HepG2 (cell line): Measurements from ENCODE around the gene FCN3. TPM values are rescaled to one million over a fixed set of nuclear protein-coding genes. Genes with fewer than 3 reads are reported as not detected.

Source experiments
- CERS6 ChIP-seq: sonication (generic); formaldehyde crosslinking; IDR thresholded peaks from 2 replicates; pipeline ENCODE4 v1.5.0; 2020; ENCODE audit warnings: missing genetic modification reagents
- DBP ChIP-seq: sonication (generic); formaldehyde crosslinking; IDR thresholded peaks from 2 replicates; pipeline ENCODE4 v1.4.0; 2020; ENCODE audit warnings: missing genetic modification reagents; ENCODE audit errors: not compliant biosample characterization
- FOXJ3 ChIP-seq: sonication (generic); formaldehyde crosslinking; IDR thresholded peaks from 2 replicates; pipeline ENCODE4 v1.4.0; 2020; ENCODE audit warnings: missing genetic modification reagents, mild to moderate bottlenecking, borderline replicate concordance
- MXD4 ChIP-seq: IDR thresholded peaks from 2 replicates; pipeline ENCODE4 v1.6.1; 2016; ENCODE audit warnings: mild to moderate bottlenecking, missing biosample characterization, missing genetic modification reagents
- NCOA1 ChIP-seq: sonication (generic); formaldehyde crosslinking; IDR thresholded peaks from 2 replicates; pipeline ENCODE4 v1.9.0; 2021; ENCODE audit warnings: missing genetic modification reagents
- NFIB ChIP-seq: sonication (generic); formaldehyde crosslinking; IDR thresholded peaks from 2 replicates; pipeline ENCODE4 v1.9.0; 2021; ENCODE audit warnings: missing genetic modification reagents, mild to moderate bottlenecking, borderline replicate concordance
- NR2C2 ChIP-seq: sonication (generic); formaldehyde crosslinking; IDR thresholded peaks from 2 replicates; pipeline ENCODE4 v1.4.0; 2020; ENCODE audit warnings: missing genetic modification reagents, mild to moderate bottlenecking, moderate library complexity, borderline replicate concordance
- SIX4 ChIP-seq: sonication (generic); formaldehyde crosslinking; IDR thresholded peaks from 2 replicates; pipeline ENCODE4 v1.4.0; 2020; ENCODE audit warnings: missing genetic modification reagents
- TAF1 ChIP-seq: sonication (generic); formaldehyde crosslinking; IDR thresholded peaks from 2 replicates; pipeline ENCODE4 v1.4.0; 2020; ENCODE audit warnings: missing genetic modification reagents
- TCF12 ChIP-seq, 2 experiments: fragments of 450-650 bp in 1 of 2; sonication (generic) in 1 of 2; formaldehyde crosslinking in 1 of 2; IDR thresholded peaks; 2 replicates each; pipeline versions ENCODE4 v1.6.1 to v1.8.0; 2017 to 2022; ENCODE audit warnings: antibody characterized with exemption in 1 of 2, mild to moderate bottlenecking in 1 of 2, missing genetic modification reagents in 1 of 2, moderate library complexity in 1 of 2
- TCF7 ChIP-seq: sonication (generic); IDR thresholded peaks from 2 replicates; pipeline ENCODE4 v1.6.1; 2016; ENCODE audit warnings: antibody characterized with exemption, low read depth
- TP53 ChIP-seq: sonication (generic); formaldehyde crosslinking; conservative IDR thresholded peaks from 2 replicates; pipeline ENCODE4 v1.4.0; 2020; ENCODE audit warnings: missing genetic modification reagents
- ZBTB10 ChIP-seq: sonication (generic); formaldehyde crosslinking; IDR thresholded peaks from 2 replicates; pipeline ENCODE4 v1.4.0; 2020; ENCODE audit warnings: missing genetic modification reagents, borderline replicate concordance
- ZIK1 ChIP-seq: sonication (generic); formaldehyde crosslinking; IDR thresholded peaks from 2 replicates; pipeline ENCODE4 v1.5.0; 2020; ENCODE audit warnings: mild to moderate bottlenecking, low read depth, missing genetic modification reagents, borderline replicate concordance
- ZNF512 ChIP-seq: sonication (generic); formaldehyde crosslinking; IDR thresholded peaks from 2 replicates; pipeline ENCODE4 v1.4.0; 2020; ENCODE audit warnings: mild to moderate bottlenecking, missing genetic modification reagents
- polyA plus RNA-seq, 8 experiments: library from polyadenylated mRNA; depleted of rRNA in 3 of 8; stranded (reverse) in 7 of 8; unstranded in 1 of 8; fragments of >200 nt; fragmentation: Illumina TruSeq in 4 of 8; extraction: Trizol in 4 of 8; gene quantifications; 2 replicates each; pipeline versions ENCODE4 v1.2.1 to v1.2.3, GENCODE V29; 2011 to 2016; ENCODE audit warnings: low read depth in 4 of 8, missing spikeins in 1 of 8, mixed read lengths in 1 of 8; ENCODE audit not compliant: insufficient read depth in 1 of 8
- total RNA-seq, 5 experiments: library from RNA; depleted of rRNA; stranded (reverse); fragments of >200 nt; fragmentation: Illumina TruSeq; extraction: Trizol; gene quantifications; 2 replicates each; pipeline ENCODE4 v1.2.3, GENCODE V29; 2016; ENCODE audit warnings: low read depth in 1 of 5
- TF ChIP-seq, protein P1 (sequence below), 2 experiments: sonication (generic) in 1 of 2; formaldehyde crosslinking in 1 of 2; IDR thresholded peaks; 2 replicates each; pipeline versions ENCODE4 v1.4.0 to v1.6.1; 2018 to 2020; ENCODE audit warnings: missing genetic modification reagents in 2 of 2, borderline replicate concordance in 1 of 2, low read depth in 1 of 2, mild to moderate bottlenecking in 1 of 2, missing biosample characterization in 1 of 2
- TF ChIP-seq, protein P2 (sequence below): sonication (generic); formaldehyde crosslinking; IDR thresholded peaks from 2 replicates; pipeline ENCODE4 v1.4.0; 2020; ENCODE audit warnings: missing genetic modification reagents

FCN3 gene
- total and polyA plus RNA-seq, 2 of the 13 experiments (the other 11 are each of a cell fraction or from before 2014, with no cell fraction given), result not detected

DNA sequence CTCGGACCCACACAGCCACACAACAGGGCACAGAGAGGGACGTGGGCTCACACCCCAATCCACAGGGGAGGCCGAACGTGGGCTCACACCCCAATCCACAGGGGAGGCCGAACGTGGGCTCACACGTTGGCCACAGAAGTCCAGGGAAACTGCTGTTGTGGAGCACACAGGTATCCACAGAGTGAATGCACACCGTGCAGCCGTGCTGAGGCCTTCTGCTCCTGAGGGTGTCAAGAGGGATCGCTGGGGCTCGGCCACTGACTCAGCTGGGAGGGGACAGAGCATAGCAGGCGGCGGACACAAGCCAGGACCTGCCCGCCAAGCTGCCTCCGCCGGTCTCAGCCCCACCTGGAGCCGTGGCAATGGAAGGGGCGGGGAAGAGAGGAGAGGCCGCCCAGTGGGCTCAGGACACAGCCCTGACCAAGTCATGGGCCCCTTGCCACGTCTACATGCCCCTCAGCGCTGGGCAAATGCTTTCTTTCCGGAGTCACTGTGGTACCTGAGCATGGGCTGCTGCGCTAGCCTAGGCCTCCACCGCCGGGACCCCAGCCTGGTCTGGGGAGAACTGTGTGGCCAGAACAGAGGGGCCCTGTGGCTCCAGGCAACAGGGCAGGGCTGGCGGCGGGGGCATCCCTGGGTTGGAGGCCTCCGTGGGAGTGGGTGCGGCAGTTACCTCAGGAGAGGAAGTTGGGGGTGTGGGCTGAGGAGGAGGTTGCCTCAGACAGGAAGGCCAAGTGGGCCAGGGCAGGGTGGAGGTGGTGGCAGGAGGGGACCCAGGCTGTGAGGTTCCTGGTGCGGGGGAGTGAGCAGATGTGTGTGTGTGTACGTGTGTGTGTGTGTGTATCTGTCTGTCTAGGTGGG lies 31.6 kb downstream of the FCN3 start (continued):
- TF ChIP-seq, protein P1, sequence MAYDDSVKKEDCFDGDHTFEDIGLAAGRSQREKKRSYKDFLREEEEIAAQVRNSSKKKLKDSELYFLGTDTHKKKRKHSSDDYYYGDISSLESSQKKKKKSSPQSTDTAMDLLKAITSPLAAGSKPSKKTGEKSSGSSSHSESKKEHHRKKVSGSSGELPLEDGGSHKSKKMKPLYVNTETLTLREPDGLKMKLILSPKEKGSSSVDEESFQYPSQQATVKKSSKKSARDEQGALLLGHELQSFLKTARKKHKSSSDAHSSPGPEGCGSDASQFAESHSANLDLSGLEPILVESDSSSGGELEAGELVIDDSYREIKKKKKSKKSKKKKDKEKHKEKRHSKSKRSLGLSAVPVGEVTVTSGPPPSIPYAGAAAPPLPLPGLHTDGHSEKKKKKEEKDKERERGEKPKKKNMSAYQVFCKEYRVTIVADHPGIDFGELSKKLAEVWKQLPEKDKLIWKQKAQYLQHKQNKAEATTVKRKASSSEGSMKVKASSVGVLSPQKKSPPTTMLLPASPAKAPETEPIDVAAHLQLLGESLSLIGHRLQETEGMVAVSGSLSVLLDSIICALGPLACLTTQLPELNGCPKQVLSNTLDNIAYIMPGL (CRISPR knock-in tag; IDR thresholded peaks at IDR 0.05; ENCODE audit: borderline replicate concordance in 1 of 2, low read depth in 1 of 2), result peak; percentile 37 to 67; a peak in 3 of 4 replicates
- TF ChIP-seq TAF1 (peak; percentile 71), DBP (CRISPR knock-in tag) (no peak), ZIK1 (CRISPR knock-in tag) (no peak), TCF7 (no peak), NR2C2 (CRISPR knock-in tag) (no peak; the same call in 1 of the 2 replicates), TP53 (CRISPR knock-in tag) (0 out of 2 replicates have a peak, but pooled peaks have one; percentile 55), TCF12 (IDR thresholded peaks at IDR 0.05) (no peak), TCF12 (CRISPR knock-in tag; IDR thresholded peaks at IDR 0.05) (no peak), SIX4 (CRISPR knock-in tag) (no peak), MXD4 (CRISPR knock-in tag) (no peak), NFIB (CRISPR knock-in tag) (no peak), FOXJ3 (CRISPR knock-in tag) (no peak), ZBTB10 (CRISPR knock-in tag) (no peak), NCOA1 (CRISPR knock-in tag) (no peak), CERS6 (CRISPR knock-in tag) (no peak), ZNF512 (CRISPR knock-in tag) (no peak)
- TF ChIP-seq, protein P2, sequence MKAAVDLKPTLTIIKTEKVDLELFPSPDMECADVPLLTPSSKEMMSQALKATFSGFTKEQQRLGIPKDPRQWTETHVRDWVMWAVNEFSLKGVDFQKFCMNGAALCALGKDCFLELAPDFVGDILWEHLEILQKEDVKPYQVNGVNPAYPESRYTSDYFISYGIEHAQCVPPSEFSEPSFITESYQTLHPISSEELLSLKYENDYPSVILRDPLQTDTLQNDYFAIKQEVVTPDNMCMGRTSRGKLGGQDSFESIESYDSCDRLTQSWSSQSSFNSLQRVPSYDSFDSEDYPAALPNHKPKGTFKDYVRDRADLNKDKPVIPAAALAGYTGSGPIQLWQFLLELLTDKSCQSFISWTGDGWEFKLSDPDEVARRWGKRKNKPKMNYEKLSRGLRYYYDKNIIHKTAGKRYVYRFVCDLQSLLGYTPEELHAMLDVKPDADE (CRISPR knock-in tag), result no peak
